Osteoblast (primary cell): Measurements from ENCODE around the gene ECPAS. TPM values are rescaled to one million over a fixed set of nuclear protein-coding genes. Genes with fewer than 3 reads are reported as not detected.
A peak's percentile ranks its signal among the peaks of the same experiment; 100 is the strongest.
"Not testable (repeated sequence)": the region's sequence is repeated elsewhere in the genome, so short reads cannot be mapped to it uniquely, and the experiment has no call there.

Source experiments
- DNase-seq: peaks from one replicate; pipeline ENCODE4 v3.0.0; 2011; ENCODE audit warnings: low spot score, mixed read lengths; ENCODE audit not compliant: insufficient read length; ENCODE audit errors: missing footprints
- H2AFZ ChIP-seq: 2 replicates; pipeline ENCODE4 v1.6.0; 2011; ENCODE audit warnings: mild to moderate bottlenecking, low read length
- H3K27ac ChIP-seq: 2 replicates; pipeline ENCODE4 v1.5.1; 2011; ENCODE audit warnings: mild to moderate bottlenecking, low read depth, low read length, moderate library complexity
- H3K27me3 ChIP-seq: 2 replicates; pipeline ENCODE4 v1.6.0; 2012; ENCODE audit warnings: mild to moderate bottlenecking, control low read depth, inconsistent platforms, low read length, moderate library complexity; ENCODE audit not compliant: insufficient read depth
- H3K36me3 ChIP-seq: 2 replicates; pipeline ENCODE4 v1.5.1; 2011; ENCODE audit warnings: mild to moderate bottlenecking, low read length, control low read depth, moderate library complexity; ENCODE audit not compliant: insufficient read depth
- H3K4me1 ChIP-seq: 2 replicates; pipeline ENCODE4 v1.5.1; 2011; ENCODE audit warnings: mild to moderate bottlenecking, low read length, control low read depth, moderate library complexity; ENCODE audit not compliant: insufficient read depth
- H3K4me2 ChIP-seq: 2 replicates; pipeline ENCODE4 v1.6.0; 2011; ENCODE audit warnings: mild to moderate bottlenecking, low read length; ENCODE audit not compliant: insufficient read depth
- H3K4me3 ChIP-seq: fragments of 200-600 bp; sonication (generic); 3 replicates; pipeline ENCODE4 v1.5.1; 2012; ENCODE audit warnings: mild to moderate bottlenecking, low read length, inconsistent platforms; ENCODE audit not compliant: insufficient read depth
- H3K79me2 ChIP-seq: 2 replicates; pipeline ENCODE4 v1.6.0; 2012; ENCODE audit warnings: mild to moderate bottlenecking, low read length, control low read depth, inconsistent platforms; ENCODE audit not compliant: insufficient read depth
- H3K9me3 ChIP-seq: 2 replicates; pipeline ENCODE4 v1.5.1; 2011; ENCODE audit warnings: low read depth, low read length, control low read depth
- H4K20me1 ChIP-seq: 2 replicates; pipeline ENCODE4 v1.6.0; 2012; ENCODE audit warnings: mild to moderate bottlenecking, low read length, control low read depth; ENCODE audit not compliant: insufficient read depth
- total RNA-seq: library from RNA; depleted of rRNA; stranded (reverse); fragments of >200 nt; gene quantifications from 2 replicates; pipeline ENCODE4 v1.2.3, GENCODE V29; 2012
- TF ChIP-seq, protein P1 (sequence below): IDR thresholded peaks from 2 replicates; pipeline ENCODE4 v1.5.1; 2011; ENCODE audit warnings: mild to moderate bottlenecking, low read depth, low read length, moderate library complexity; ENCODE audit errors: extremely low read depth

The ECPAS gene
- total RNA-seq, 1 donor = 117 TPM

DNA sequence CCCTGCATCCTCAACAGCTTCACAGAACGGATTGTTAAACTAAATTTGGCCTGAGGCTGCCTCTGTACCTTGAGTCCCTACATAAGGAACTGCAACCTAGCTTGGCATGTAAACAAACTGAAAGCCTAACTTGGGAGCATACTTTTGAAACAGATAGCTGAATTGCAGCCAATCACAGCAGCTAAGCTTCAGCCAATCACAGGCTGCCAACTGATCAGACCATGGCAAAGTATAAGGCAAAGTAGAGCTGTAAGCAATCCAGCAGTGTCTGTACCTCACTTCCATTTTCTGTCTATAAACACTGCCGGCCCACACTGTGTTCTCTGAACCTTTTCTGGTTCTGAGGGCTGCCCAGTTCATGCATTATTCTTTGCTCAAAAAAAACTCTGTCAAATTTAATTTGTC, 31.9 kb upstream of the ECPAS start:
- no peak for DNase-seq

DNA sequence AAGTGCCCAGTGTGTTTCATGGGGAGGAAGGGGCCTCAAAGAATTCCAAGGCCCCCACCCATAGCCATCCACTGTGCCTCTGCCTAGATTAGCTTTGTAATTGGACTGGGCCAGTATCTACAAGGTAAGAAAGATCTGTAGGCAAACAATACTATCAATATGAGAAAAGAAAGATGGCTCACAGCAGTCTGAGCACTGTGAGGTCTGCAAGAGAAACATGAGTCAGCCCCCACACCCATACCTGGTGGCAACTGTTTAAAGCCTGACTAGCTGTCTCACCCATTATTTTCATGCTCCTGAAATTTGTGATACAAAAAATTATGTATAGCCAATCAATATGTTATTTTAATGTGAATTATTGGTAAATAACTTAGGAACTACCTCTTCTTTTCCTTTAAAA, 30.8 kb upstream of the ECPAS start:
- Histone ChIP-seq H3K9me3 (no peaks in the 10 kb centered on the region), H3K27ac (no peak overlapping the region), H3K4me3 (no peak overlapping the region), H3K36me3 (no peaks in the 10 kb centered on the region), H3K4me2 (no peak overlapping the region), H3K4me1 (no peaks in the 10 kb centered on the region), H3K79me2 (no peaks in the 10 kb centered on the region), H4K20me1 (no peaks in the 10 kb centered on the region), H2AFZ (no peak overlapping the region), H3K27me3 (no peaks in the 10 kb centered on the region)
- TF ChIP-seq, protein P1, sequence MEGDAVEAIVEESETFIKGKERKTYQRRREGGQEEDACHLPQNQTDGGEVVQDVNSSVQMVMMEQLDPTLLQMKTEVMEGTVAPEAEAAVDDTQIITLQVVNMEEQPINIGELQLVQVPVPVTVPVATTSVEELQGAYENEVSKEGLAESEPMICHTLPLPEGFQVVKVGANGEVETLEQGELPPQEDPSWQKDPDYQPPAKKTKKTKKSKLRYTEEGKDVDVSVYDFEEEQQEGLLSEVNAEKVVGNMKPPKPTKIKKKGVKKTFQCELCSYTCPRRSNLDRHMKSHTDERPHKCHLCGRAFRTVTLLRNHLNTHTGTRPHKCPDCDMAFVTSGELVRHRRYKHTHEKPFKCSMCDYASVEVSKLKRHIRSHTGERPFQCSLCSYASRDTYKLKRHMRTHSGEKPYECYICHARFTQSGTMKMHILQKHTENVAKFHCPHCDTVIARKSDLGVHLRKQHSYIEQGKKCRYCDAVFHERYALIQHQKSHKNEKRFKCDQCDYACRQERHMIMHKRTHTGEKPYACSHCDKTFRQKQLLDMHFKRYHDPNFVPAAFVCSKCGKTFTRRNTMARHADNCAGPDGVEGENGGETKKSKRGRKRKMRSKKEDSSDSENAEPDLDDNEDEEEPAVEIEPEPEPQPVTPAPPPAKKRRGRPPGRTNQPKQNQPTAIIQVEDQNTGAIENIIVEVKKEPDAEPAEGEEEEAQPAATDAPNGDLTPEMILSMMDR = no peak
- no peak for DNase-seq

More for the DNA sequence above, 31.9 kb upstream of the ECPAS start:
- Histone ChIP-seq H3K36me3 (no peaks in the 10 kb centered on the region), H3K4me1 (no peaks in the 10 kb centered on the region), H4K20me1 (no peaks in the 10 kb centered on the region), H3K9me3 (no peaks in the 10 kb centered on the region), H3K27me3 (no peaks in the 10 kb centered on the region), H3K4me3 (no peak overlapping the region), H2AFZ (peak overlapping the region; percentile 6), H3K4me2 (peak overlapping the region; percentile 23), H3K79me2 (no peaks in the 10 kb centered on the region), H3K27ac (no peak overlapping the region)
- TF ChIP-seq, protein P1 = no peak

DNA sequence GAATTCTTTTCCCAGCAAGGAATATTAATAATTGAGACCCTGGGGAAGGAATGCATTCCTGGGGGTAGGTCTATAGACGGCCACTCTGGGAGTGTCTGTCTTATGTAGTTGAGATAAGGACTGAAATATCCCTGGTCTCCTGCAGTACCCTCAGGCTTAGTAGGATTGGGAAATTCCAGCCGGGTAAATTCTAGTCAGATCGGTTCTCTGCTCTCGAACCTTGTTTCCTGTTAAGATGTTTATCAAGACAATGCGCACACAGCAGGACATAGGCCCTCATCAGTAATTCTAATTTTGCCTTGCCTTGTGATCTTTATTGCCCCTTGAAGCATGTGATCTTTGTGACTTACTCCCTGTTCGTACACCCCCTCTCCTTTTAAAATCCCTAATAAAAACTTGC, 27.4 kb upstream of the ECPAS start:
- not testable (repeated sequence) for H3K4me2 ChIP-seq, H3K27ac ChIP-seq, H3K27me3 ChIP-seq, H3K9me3 ChIP-seq, H2AFZ ChIP-seq, H4K20me1 ChIP-seq, DNase-seq, H3K79me2 ChIP-seq, H3K4me3 ChIP-seq, H3K4me1 ChIP-seq, H3K36me3 ChIP-seq

DNA sequence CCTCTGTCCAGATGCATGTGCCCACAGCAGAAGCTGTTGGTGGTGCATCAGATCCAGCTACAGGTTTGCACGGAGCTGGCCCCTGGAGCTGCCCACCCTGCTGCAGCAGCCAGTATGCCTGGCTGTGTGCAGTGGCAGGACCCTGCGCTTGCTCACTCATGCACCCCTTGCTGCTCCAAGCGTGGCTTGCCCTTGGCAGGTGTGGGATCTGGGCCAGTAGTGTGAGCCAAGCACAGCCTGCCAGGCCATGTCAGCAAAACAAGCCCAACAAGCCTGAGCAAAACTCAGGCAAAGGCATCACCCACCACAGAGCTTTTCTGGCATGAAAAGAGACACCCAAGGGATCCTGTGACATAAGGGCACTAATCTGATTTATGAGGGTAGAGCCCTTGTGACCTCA, 18.3 kb upstream of the ECPAS start:
- no peaks in the 10 kb centered on the region for H3K9me3 ChIP-seq

More for the DNA sequence above, 18.3 kb upstream of the ECPAS start:
- DNase-seq = no peak
- Histone ChIP-seq H3K4me2 (no peak overlapping the region), H3K79me2 (no peaks in the 10 kb centered on the region), H3K27ac (no peak overlapping the region), H4K20me1 (no peaks in the 10 kb centered on the region), H2AFZ (no peak overlapping the region), H3K36me3 (no peaks in the 10 kb centered on the region), H3K27me3 (peaks cover 3% of the 10 kb centered on the region), H3K4me3 (no peak overlapping the region), H3K4me1 (no peaks in the 10 kb centered on the region)
- TF ChIP-seq, protein P1 = no peak
